B cell (primary cell): ENCODE measurements around the gene WNT6.

ENCODE experiments used
- EZH2 ChIP-seq: IDR thresholded peaks from 2 replicates; pipeline ENCODE4 v1.6.1; 2012; ENCODE audit warnings: borderline replicate concordance, low read depth, mild to moderate bottlenecking, moderate library complexity, low read length; ENCODE audit not compliant: insufficient read depth, poor library complexity, severe bottlenecking
- TF ChIP-seq, protein P1 (sequence below): fragments of 200-600 bp; IDR thresholded peaks from one replicate; pipeline ENCODE4 v1.8.0; 2022; ENCODE audit warnings: antibody characterized with exemption, mild to moderate bottlenecking

DNA sequence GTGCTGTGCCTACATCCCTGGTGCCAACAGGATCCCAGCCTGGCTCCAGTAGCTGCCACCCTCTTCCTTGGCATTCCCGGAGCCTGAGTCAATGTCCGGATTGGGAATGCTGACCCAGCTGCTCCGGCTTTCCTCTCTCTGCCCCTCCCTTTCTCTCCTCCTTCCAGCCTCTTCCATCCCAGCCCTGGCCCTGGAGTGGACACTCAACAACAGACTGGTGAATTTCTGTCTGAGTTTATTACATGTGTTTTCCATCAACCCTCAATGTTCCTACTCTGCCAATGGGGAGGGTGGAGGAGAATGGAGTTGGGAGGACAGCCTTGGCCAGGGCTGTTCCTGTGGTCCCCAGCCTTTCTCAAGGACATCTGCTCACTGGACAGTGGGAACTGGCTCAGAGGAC, 27.1 kb upstream of the WNT6 start:
- TF ChIP-seq, protein P1, sequence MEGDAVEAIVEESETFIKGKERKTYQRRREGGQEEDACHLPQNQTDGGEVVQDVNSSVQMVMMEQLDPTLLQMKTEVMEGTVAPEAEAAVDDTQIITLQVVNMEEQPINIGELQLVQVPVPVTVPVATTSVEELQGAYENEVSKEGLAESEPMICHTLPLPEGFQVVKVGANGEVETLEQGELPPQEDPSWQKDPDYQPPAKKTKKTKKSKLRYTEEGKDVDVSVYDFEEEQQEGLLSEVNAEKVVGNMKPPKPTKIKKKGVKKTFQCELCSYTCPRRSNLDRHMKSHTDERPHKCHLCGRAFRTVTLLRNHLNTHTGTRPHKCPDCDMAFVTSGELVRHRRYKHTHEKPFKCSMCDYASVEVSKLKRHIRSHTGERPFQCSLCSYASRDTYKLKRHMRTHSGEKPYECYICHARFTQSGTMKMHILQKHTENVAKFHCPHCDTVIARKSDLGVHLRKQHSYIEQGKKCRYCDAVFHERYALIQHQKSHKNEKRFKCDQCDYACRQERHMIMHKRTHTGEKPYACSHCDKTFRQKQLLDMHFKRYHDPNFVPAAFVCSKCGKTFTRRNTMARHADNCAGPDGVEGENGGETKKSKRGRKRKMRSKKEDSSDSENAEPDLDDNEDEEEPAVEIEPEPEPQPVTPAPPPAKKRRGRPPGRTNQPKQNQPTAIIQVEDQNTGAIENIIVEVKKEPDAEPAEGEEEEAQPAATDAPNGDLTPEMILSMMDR = no peak
- TF ChIP-seq EZH2 = no peak
